ENCODE measurements around the gene GHSR. TPM values are rescaled to one million over a fixed set of nuclear protein-coding genes. Genes with fewer than 3 reads are reported as not detected.

GHSR gene
- total RNA-seq, 2 donors from 2014 or later = not detected

- H3K9me3 Mint-ChIP-seq = no peaks in the 10 kb centered on the region
- no peak overlapping the region for H3K27ac Mint-ChIP-seq
- no peak for ATAC-seq (replicated peaks)
- H3K4me3 Mint-ChIP-seq = no peak overlapping the region
- H3K4me1 Mint-ChIP-seq = peaks cover 22% of the 10 kb centered on the region
- peaks cover 13% of the 10 kb centered on the region for H3K36me3 Mint-ChIP-seq (ENCODE audit: low read depth)
- H3K27me3 Mint-ChIP-seq = peaks cover 66% of the 10 kb centered on the region
Measured at GRCh38 chr3:172449466-172450149, 1.4 kb upstream of the GHSR start.

DNA sequence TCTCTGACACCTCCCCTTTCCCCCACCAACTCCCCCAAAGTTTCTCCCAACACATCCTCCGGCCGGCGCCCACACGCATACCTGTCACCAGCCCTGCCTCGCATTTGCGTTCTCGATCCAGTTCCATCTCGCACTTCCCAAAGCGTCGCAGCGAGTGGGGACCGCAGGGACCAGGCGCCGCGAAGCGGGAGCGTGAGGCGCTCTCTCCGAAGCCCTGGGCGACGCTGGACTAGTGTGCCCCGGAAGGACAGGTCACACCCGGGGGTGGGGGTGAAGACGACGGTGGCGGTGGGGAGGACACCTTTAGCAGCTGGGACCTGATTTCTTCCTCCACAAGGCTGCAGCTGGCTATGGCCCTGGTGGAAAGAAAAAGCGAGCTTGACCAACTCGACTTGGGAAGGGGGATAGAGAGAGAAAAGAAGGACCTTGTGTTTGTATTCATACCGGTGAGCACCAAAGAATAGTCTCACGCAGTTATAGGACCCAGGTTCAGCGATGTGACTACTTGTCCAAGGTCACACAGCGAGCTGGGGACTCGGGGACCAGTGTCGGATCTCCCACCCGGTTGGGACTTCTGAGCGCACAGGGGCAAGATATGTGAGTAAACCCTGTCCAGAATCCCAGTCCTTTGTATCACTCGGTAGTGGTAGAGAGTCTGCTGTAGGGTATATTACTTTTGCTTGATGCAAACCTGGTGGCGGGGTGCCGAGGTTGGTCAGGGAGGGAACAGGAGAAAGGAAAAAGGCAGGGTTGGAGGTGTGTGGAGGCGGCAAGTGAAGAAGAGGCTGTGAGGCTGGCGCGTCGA is 607 bp upstream of the GHSR start:
- H3K4me1 Mint-ChIP-seq = peaks cover 22% of the 10 kb centered on the region
- H3K36me3 Mint-ChIP-seq (ENCODE audit: low read depth) = peaks cover 13% of the 10 kb centered on the region
- H3K4me3 Mint-ChIP-seq = peak overlapping the region; percentile 81
- H3K27ac Mint-ChIP-seq = no peak overlapping the region
- no peak for ATAC-seq (replicated peaks)
- no peaks in the 10 kb centered on the region for H3K9me3 Mint-ChIP-seq
- H3K27me3 Mint-ChIP-seq = peaks cover 61% of the 10 kb centered on the region

DNA sequence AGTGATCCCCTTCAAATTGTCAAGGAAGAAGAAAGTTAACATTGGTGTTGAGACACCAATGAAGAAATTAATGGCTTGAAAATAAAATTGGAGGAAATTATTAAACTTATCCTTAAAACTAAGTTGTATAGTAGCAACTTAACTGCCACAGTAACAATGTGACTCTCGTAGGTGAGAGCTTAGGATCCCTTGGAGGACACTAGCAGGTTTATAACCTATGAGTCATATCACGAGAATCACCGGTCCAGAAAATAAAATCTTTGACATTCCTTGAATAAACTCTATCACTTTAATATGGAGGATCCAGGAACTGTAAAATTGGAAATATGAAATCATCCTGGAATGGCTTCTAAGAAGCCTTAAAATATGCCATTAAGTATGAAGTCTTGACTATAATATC is 2.1 kb downstream of the GHSR start:
- Mint-ChIP-seq H3K27ac (no peak overlapping the region), H3K27me3 (peaks cover 63% of the 10 kb centered on the region), H3K9me3 (no peaks in the 10 kb centered on the region), H3K4me3 (no peak overlapping the region), H3K36me3 (ENCODE audit: low read depth) (peaks cover 13% of the 10 kb centered on the region), H3K4me1 (peaks cover 22% of the 10 kb centered on the region)
- ATAC-seq (replicated peaks) = no peak

- Mint-ChIP-seq H3K4me3 (no peak overlapping the region), H3K27ac (no peak overlapping the region), H3K27me3 (peaks cover 60% of the 10 kb centered on the region), H3K9me3 (no peaks in the 10 kb centered on the region), H3K4me1 (peaks cover 22% of the 10 kb centered on the region), H3K36me3 (ENCODE audit: low read depth) (peaks cover 13% of the 10 kb centered on the region)
- no peak for ATAC-seq (replicated peaks)
Measured at GRCh38 chr3:172444821-172445220, 3.4 kb downstream of the GHSR start.

GRCh38 chr3:172442606-172443005 is 5.7 kb downstream of the GHSR start:
- H3K4me3 Mint-ChIP-seq = no peak overlapping the region
- peaks cover 43% of the 10 kb centered on the region for H3K27me3 Mint-ChIP-seq
- no peak overlapping the region for H3K27ac Mint-ChIP-seq
- peaks cover 7% of the 10 kb centered on the region for H3K36me3 Mint-ChIP-seq (ENCODE audit: low read depth)
- H3K9me3 Mint-ChIP-seq = no peaks in the 10 kb centered on the region
- peaks cover 7% of the 10 kb centered on the region for H3K4me1 Mint-ChIP-seq
- ATAC-seq (replicated peaks) = no peak

DNA sequence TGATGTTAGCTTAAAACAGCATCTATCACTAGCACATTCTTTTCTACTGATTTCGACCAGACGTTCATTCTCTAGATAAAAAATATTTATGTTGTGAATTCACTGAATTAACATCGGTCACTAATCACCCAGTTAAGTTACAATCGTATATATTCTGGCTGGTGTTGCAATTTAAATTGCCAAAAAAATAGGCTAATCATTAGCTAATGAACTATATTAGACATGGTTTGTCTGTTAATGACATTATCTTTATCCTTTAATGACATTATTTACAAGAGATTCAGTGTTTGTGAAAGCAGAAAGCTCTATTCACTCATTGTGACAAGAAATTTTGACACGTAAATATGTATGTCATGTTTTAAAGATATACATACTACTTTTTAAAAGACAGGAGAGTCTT is 6.7 kb downstream of the GHSR start:
- Mint-ChIP-seq H3K36me3 (ENCODE audit: low read depth) (no peaks in the 10 kb centered on the region), H3K27ac (no peak overlapping the region), H3K4me3 (no peak overlapping the region), H3K27me3 (peaks cover 33% of the 10 kb centered on the region), H3K4me1 (no peaks in the 10 kb centered on the region), H3K9me3 (no peaks in the 10 kb centered on the region)
- ATAC-seq (replicated peaks) = no peak

DNA sequence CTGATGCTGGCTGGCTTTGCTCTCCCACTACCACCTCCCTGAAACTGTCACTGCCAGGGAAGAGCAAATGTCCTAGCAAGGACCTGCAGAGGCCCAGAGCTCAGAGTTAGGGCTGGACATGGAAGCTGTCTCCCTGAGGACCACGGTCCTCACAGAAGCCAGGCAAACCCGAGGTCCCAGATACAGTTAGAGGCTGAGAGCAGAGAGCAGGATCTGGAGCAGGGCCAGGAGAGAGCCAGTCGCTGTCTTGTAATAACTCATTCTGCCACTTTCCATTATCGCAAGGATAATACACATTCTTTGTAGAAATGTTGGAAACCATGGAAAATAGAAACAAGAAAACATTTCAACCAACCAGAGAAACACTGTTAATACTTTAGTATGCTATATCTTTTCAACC is 10.1 kb downstream of the GHSR start:
- Mint-ChIP-seq H3K9me3 (peaks cover 6% of the 10 kb centered on the region), H3K27ac (no peak overlapping the region), H3K36me3 (ENCODE audit: low read depth) (no peaks in the 10 kb centered on the region), H3K27me3 (peaks cover 17% of the 10 kb centered on the region), H3K4me1 (no peaks in the 10 kb centered on the region), H3K4me3 (no peak overlapping the region)
- ATAC-seq (replicated peaks) = no peak

DNA sequence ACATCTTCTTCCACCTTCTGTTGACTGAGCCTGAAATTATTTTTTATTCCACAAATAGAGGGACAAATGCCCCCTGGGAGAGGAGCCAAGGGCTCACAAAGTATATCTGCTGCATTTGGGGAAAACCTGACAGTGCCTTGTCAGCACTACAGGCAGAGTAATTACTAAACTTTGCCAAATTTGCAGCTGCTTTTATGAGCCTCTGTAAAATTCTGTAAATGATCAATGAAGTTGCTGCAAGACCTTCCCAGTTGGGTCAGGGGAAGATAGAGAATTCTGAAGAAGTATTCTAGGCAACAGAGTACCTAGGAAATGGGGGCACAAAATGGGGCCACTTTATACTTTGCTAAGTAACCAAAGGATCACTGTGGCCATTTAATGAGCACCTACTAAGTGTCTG is 10.5 kb downstream of the GHSR start:
- no peaks in the 10 kb centered on the region for H3K36me3 Mint-ChIP-seq (ENCODE audit: low read depth)
- no peak for ATAC-seq (replicated peaks)
- peaks cover 15% of the 10 kb centered on the region for H3K27me3 Mint-ChIP-seq
- H3K4me1 Mint-ChIP-seq = no peaks in the 10 kb centered on the region
- H3K27ac Mint-ChIP-seq = no peak overlapping the region
- H3K4me3 Mint-ChIP-seq = no peak overlapping the region
- peaks cover 7% of the 10 kb centered on the region for H3K9me3 Mint-ChIP-seq

- Mint-ChIP-seq H3K27me3 (peaks cover 33% of the 10 kb centered on the region), H3K27ac (no peak overlapping the region), H3K36me3 (ENCODE audit: low read depth) (no peaks in the 10 kb centered on the region), H3K4me1 (no peaks in the 10 kb centered on the region), H3K9me3 (no peaks in the 10 kb centered on the region), H3K4me3 (no peak overlapping the region)
- ATAC-seq (replicated peaks) = no peak
Measured at GRCh38 chr3:172415323-172415722, 32.9 kb downstream of the GHSR start.

GRCh38 chr3:172411478-172411947 is 36.7 kb downstream of the GHSR start:
- Mint-ChIP-seq H3K9me3 (no peaks in the 10 kb centered on the region), H3K4me1 (no peaks in the 10 kb centered on the region), H3K27me3 (peaks cover 12% of the 10 kb centered on the region), H3K27ac (no peak overlapping the region), H3K4me3 (no peak overlapping the region), H3K36me3 (ENCODE audit: low read depth) (no peaks in the 10 kb centered on the region)
- ATAC-seq (replicated peaks) = no peak

GRCh38 chr3:172410702-172411477 is 37.4 kb downstream of the GHSR start:
- H3K4me3 Mint-ChIP-seq = no peak overlapping the region
- no peaks in the 10 kb centered on the region for H3K4me1 Mint-ChIP-seq
- no peak for ATAC-seq (replicated peaks)
- H3K36me3 Mint-ChIP-seq (ENCODE audit: low read depth) = no peaks in the 10 kb centered on the region
- no peaks in the 10 kb centered on the region for H3K9me3 Mint-ChIP-seq
- H3K27me3 Mint-ChIP-seq = peaks cover 10% of the 10 kb centered on the region
- H3K27ac Mint-ChIP-seq = no peak overlapping the region

DNA sequence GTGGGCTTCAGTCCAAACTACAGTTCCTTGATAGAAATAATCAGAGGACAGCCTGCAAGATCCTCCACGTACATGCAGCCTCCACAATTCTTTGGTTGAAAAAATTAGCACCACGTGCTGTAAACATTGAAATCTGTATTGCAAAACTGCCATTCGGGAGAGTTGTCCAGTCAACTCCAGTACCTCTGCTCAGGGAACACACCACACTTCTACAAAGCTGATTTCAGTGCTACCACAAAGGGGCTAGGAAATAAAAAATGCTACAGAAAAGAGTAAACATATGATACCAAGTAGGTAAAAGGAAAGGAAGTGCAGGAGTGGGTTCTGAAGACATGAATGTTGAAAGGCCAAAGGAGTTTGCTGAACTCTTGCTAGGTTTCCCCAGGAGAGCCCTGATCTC is 40.4 kb downstream of the GHSR start:
- Mint-ChIP-seq H3K4me3 (no peak overlapping the region), H3K4me1 (no peaks in the 10 kb centered on the region), H3K9me3 (peaks cover under 1% of the 10 kb centered on the region), H3K27me3 (no peaks in the 10 kb centered on the region), H3K36me3 (ENCODE audit: low read depth) (no peaks in the 10 kb centered on the region), H3K27ac (no peak overlapping the region)
- ATAC-seq (replicated peaks) = no peak

DNA sequence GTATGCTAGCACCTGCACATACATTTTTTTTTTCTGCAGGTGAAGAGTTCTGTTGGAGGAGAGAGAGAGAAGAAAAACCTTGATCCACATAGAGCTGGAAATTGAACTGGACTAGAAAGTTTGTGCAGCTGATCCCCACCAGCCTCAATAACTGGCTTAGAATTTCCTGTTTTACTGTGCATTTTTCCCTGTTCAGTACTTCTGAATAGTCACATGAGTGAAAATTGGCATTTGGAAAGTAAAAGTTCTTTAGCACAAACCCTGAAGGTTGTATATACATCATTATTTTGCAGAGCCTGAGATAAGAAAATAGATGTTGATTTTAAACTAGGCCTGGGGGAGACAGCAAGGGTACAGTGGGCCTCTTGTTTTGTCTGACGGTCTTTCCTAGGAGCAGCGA is 42.3 kb downstream of the GHSR start:
- H3K27ac Mint-ChIP-seq = no peak overlapping the region
- no peaks in the 10 kb centered on the region for H3K27me3 Mint-ChIP-seq
- H3K9me3 Mint-ChIP-seq = peaks cover 8% of the 10 kb centered on the region
- no peak overlapping the region for H3K4me3 Mint-ChIP-seq
- peaks cover 11% of the 10 kb centered on the region for H3K36me3 Mint-ChIP-seq (ENCODE audit: low read depth)
- H3K4me1 Mint-ChIP-seq = no peaks in the 10 kb centered on the region
- ATAC-seq (replicated peaks) = no peak

- Mint-ChIP-seq H3K27ac (no peak overlapping the region), H3K36me3 (ENCODE audit: low read depth) (peaks cover 21% of the 10 kb centered on the region), H3K9me3 (peaks cover 8% of the 10 kb centered on the region), H3K4me1 (no peaks in the 10 kb centered on the region), H3K27me3 (no peaks in the 10 kb centered on the region), H3K4me3 (no peak overlapping the region)
- no peak for ATAC-seq (replicated peaks)
Measured at GRCh38 chr3:172404237-172404962, 43.9 kb downstream of the GHSR start.

Measured in activated T-helper 17 cell treated with anti-CD3 and anti-CD28 coated beads, Interleukin-2, amount 50 U/mL, for 72 hours (primary cell).